ENCODE data around the gene TEDC2.
"Not testable (repeated sequence)": the region's sequence is repeated elsewhere in the genome, so short reads cannot be mapped to it uniquely, and the experiment has no call there.

The TEDC2 gene

DNA sequence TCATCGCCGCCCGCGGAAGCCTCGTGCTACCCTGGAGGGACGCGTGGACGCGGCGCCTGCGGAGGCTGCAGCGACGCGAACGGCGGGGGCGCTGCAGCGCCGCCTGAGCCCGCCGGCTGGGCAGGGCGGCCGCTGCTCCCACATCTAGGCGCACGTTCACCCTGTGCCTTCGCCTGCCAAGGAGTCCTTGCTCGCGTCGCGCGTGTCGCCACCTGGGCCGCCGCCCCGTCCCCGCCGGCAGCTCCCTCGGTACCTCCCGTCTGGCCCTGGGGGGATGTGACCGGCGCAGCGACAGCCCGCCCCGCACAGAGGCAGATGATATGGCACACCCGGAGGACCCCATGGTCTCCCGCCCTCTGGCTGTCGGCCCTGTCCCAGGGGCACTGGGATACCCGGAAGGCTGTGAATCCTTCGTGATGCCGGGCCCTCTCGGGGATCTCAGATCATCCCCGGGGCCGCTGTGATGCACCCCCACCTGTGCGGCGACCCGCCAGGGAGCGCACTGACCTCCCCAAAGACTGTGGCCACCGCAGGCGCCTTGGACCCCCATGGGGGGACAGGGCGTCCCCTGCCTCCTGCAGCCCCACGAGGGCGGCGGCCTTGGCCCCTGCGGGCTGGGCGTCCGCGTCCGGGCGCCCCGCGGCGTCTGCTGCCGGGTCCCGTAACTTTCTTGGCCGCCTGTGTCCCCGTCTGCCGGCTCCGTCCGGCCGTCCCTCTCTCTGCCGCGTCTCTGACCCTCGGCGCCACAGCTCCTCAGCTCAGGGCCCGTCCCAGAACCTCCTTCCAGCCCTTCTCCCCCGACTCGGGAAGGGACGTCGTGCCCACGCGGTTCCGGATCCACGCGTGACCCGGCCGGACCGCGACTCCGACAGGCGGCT, 14.3 kb downstream of the TEDC2 start:
- H3K4me3 ChIP-seq (ENCODE audit: low read depth in 1 of 2, low read length in 2 of 2), result peak overlapping the region; percentile 50 to 77
- no peaks in the 10 kb centered on the region for H3K9me3 ChIP-seq (ENCODE audit: control insufficient read depth in 1 of 2, low read length in 2 of 2)
- H3K4me1 ChIP-seq (ENCODE audit: control insufficient read depth in 1 of 2, insufficient read depth in 2 of 2, low read length in 2 of 2), result peaks cover 3 to 39% of the 10 kb centered on the region in 2 donors
- no peak overlapping the region for H3K27ac ChIP-seq (ENCODE audit: low read length)
- H3K36me3 ChIP-seq (ENCODE audit: control insufficient read depth in 1 of 2, insufficient read depth in 2 of 2, low read length in 2 of 2), result no peaks in the 10 kb centered on the region
- H3K27me3 ChIP-seq (ENCODE audit: low read depth, low read length), result peaks cover 24% of the 10 kb centered on the region

DNA sequence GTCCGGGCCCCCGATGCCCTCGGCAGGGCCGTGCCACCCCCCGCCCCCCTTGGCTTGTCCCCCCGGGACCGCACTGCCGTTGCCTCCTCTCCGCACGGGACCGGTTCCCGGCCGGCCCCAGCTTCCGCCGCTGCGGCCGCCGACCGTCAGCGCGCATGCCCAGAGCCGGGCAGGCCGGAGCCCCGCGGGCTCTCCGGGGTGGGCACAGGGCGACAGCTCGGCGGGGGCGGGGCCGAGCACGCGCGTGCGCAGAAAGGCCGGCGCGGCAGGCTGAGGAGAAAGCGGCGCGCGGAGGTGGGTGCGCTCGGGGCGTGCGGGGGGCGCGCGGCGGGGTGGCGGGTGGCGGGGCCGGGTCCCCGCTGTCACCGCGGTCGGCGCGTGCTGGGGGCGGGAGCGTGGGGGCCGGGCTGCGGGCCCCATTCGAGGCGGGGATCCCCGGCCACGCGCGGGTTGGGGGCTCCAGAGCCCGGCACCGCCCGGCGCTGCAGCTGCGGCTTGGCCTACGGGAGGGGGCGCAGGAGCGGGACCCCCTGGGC, 15.0 kb downstream of the TEDC2 start, which contains the start of gene TBC1D24:
TSS of gene TBC1D24 (plus strand) at position 251 of the 536 bp plus-strand sequence. CDS start 21,022 bp downstream, outside the sequence.
- no peaks in the 10 kb centered on the region for H3K36me3 ChIP-seq (ENCODE audit: control insufficient read depth in 1 of 2, insufficient read depth in 2 of 2, low read length in 2 of 2)
- peaks cover 17% of the 10 kb centered on the region for H3K27me3 ChIP-seq (ENCODE audit: low read depth, low read length)
- peaks cover 3 to 38% of the 10 kb centered on the region in 2 donors for H3K4me1 ChIP-seq (ENCODE audit: control insufficient read depth in 1 of 2, insufficient read depth in 2 of 2, low read length in 2 of 2)
- no peak within 1 kb of the TSS for H3K27ac ChIP-seq (ENCODE audit: low read length)
- H3K9me3 ChIP-seq (ENCODE audit: control insufficient read depth in 1 of 2, low read length in 2 of 2), result no peaks in the 10 kb centered on the region
- peak within 1 kb of the TSS; percentile 50 to 77 for H3K4me3 ChIP-seq (ENCODE audit: low read depth in 1 of 2, low read length in 2 of 2)

DNA sequence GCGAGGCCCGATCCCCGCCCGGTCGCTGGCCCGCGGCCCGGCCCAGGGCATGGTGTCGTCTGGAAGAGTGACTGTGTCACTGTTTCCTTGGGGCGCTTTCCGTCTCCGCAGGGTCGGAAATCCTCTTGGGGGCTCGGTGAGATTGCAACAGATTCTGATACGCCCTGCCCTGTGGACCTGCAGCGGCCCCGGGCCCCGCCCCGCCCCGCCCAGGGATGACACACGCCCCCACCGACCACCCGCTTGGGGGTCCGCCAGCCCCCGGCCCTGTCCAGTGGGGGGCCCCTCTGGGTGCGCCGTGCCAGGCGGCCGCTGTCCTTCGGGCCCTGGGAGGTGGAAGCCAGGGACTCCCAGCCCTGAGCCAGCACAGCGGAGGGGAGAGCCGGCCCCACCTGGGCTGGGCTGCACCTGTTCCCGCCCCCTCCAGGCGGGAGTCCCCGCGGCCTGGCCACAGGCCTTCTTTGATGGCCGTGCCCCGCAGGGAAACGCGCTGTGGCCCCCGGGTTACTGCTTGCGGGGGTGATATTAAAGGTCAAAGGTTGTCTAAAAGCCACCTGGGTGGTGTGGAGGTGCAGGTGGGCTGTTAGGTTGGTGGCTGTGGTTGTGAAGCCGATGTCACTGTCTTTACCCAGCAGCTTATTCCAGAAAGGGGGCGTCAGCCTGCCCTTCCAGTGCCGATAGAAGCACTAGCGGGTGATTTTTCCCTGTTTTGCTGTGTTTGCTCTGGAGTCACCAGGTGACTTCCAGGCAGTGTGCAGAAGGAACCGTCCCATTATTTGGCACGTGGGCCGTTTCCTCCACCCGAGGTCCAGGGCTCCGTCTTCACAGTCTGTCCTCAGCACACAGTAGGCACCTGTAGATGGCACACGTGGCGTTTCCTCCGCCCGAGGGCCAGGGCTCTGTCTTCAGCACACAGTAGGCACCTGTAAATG, 15.8 kb downstream of the TEDC2 start:
- Histone ChIP-seq H3K27me3 (ENCODE audit: low read depth, low read length) (peaks cover 16% of the 10 kb centered on the region), H3K36me3 (ENCODE audit: control insufficient read depth in 1 of 2, insufficient read depth in 2 of 2, low read length in 2 of 2) (no peaks in the 10 kb centered on the region), H3K27ac (ENCODE audit: low read length) (no peak overlapping the region), H3K9me3 (ENCODE audit: control insufficient read depth in 1 of 2, low read length in 2 of 2) (no peaks in the 10 kb centered on the region), H3K4me3 (ENCODE audit: low read depth in 1 of 2, low read length in 2 of 2) (peak overlapping the region; percentile 26 to 69), H3K4me1 (ENCODE audit: control insufficient read depth in 1 of 2, insufficient read depth in 2 of 2, low read length in 2 of 2) (peaks cover 3 to 36% of the 10 kb centered on the region in 2 donors)

DNA sequence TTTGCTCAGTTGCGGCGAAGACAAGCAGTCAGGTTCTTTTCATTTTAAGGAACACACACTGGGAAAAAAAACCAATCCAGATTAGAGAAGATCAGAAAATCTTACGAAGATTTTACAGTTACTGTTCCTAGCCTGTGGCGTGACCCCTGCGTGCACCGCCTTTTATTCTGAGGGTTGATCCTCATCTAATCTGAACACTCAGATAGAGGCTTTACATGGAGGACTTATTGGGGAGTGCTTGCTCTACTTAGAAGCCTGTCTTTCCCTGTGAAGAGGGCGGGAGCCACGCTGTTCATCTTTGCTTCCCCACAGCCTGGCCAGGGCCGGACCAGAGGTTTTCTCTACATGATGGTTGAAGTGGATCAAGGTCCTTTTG, 16.4 kb downstream of the TEDC2 start:
- Histone ChIP-seq H3K4me3 (ENCODE audit: low read depth in 1 of 2, low read length in 2 of 2) (no peak overlapping the region), H3K9me3 (ENCODE audit: control insufficient read depth in 1 of 2, low read length in 2 of 2) (no peaks in the 10 kb centered on the region), H3K27ac (ENCODE audit: low read length) (no peak overlapping the region), H3K4me1 (ENCODE audit: control insufficient read depth in 1 of 2, insufficient read depth in 2 of 2, low read length in 2 of 2) (peaks cover 3 to 30% of the 10 kb centered on the region in 2 donors), H3K36me3 (ENCODE audit: control insufficient read depth in 1 of 2, insufficient read depth in 2 of 2, low read length in 2 of 2) (no peaks in the 10 kb centered on the region), H3K27me3 (ENCODE audit: low read depth, low read length) (peaks cover 16% of the 10 kb centered on the region)

DNA sequence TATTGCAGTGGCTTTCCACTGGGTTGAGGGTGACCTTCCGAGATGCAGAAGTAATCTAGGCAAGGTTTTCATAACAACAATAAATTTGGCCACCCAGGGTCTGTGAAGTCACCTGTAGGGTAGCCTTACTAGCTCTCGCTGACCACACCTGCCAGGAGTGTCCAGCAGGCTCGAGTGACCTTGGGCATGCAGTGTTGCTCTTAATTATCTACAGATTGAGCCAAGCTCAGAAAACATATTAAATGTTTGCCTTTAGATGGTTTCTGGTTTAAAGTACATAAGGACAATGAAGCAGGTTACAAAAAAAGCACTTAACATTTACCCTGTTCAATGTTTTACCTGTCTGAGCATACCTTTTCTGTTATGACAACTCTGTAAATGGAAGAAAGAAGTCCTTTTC, 16.8 kb downstream of the TEDC2 start:
- H3K27ac ChIP-seq (ENCODE audit: low read length), result no peak overlapping the region
- no peak overlapping the region for H3K4me3 ChIP-seq (ENCODE audit: low read depth in 1 of 2, low read length in 2 of 2)
- peaks cover 3 to 26% of the 10 kb centered on the region in 2 donors for H3K4me1 ChIP-seq (ENCODE audit: control insufficient read depth in 1 of 2, insufficient read depth in 2 of 2, low read length in 2 of 2)
- no peaks in the 10 kb centered on the region for H3K9me3 ChIP-seq (ENCODE audit: control insufficient read depth in 1 of 2, low read length in 2 of 2)
- H3K36me3 ChIP-seq (ENCODE audit: control insufficient read depth in 1 of 2, insufficient read depth in 2 of 2, low read length in 2 of 2), result no peaks in the 10 kb centered on the region
- H3K27me3 ChIP-seq (ENCODE audit: low read depth, low read length), result peaks cover 16% of the 10 kb centered on the region

DNA sequence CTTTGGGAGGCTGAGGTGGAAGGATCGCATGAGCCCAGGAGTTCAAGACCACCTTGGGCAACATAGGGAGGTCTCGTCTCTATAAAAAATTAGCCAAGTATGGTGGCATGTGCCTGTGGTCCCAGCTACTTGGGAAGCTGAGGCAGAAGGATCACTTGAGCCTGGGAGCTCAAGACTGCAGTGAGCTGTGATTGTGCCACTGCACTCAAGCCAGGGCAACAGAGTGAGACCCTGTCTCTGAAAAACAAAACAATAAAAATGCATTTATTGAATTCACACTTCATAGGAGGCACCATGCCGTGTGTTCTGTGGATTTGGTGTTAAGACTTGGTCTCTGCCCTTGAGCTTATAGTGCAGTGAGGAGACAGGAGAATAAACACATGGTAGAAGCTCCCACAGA, 17.4 kb downstream of the TEDC2 start:
- H3K4me1 ChIP-seq (ENCODE audit: control insufficient read depth in 1 of 2, insufficient read depth in 2 of 2, low read length in 2 of 2), result peaks cover 6 to 26% of the 10 kb centered on the region in 2 donors
- H3K27ac ChIP-seq (ENCODE audit: low read length), result no peak overlapping the region
- H3K27me3 ChIP-seq (ENCODE audit: low read depth, low read length), result peaks cover 12% of the 10 kb centered on the region
- no peaks in the 10 kb centered on the region for H3K9me3 ChIP-seq (ENCODE audit: control insufficient read depth in 1 of 2, low read length in 2 of 2)
- H3K36me3 ChIP-seq (ENCODE audit: control insufficient read depth in 1 of 2, insufficient read depth in 2 of 2, low read length in 2 of 2), result no peaks in the 10 kb centered on the region
- no peak overlapping the region for H3K4me3 ChIP-seq (ENCODE audit: low read depth in 1 of 2, low read length in 2 of 2)

DNA sequence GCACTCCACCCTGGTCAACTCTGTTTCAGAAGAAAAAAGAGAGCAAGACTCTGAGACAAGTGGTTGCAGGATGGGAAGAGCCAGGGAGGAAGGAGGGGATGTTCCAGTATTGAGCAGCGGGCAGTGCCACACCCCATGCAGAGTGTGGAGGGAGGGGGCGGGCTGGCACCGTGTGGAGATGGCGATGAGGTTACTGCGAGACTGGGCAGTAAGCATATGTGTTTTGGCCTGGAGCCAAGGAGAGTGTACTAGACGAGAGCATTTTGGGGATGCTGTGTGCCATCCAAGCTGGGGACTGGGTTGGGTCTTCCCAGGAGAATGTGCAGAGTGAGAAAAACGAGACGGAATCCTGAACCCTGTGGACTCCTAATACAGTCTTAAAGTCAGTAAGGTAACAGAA, 18.4 kb downstream of the TEDC2 start:
- Histone ChIP-seq H3K9me3 (ENCODE audit: control insufficient read depth in 1 of 2, low read length in 2 of 2) (no peaks in the 10 kb centered on the region), H3K27ac (ENCODE audit: low read length) (no peak overlapping the region), H3K4me3 (ENCODE audit: low read depth in 1 of 2, low read length in 2 of 2) (no peak overlapping the region)

DNA sequence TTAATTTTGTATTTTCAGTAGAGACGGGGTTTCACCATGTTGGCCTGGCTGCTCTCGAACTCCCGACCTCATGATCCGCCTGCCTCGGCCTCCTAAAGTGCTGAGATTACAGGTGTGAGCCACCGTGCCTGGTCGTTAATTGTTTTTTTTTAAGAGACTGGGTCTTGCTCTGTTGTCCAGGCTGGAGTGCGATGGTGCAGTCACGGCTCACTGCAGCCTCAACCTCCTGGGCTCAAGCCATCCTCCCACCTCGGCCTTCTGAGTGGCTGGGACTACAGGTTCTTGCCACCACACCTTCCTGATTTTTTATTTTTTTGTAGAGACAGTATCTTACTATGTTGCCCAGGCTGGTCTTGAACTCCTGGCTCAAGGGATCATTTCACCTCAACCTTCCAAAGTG, 20.1 kb downstream of the TEDC2 start:
- H3K4me3 ChIP-seq (ENCODE audit: low read depth in 1 of 2, low read length in 2 of 2); H3K9me3 ChIP-seq (ENCODE audit: control insufficient read depth in 1 of 2, low read length in 2 of 2); H3K27ac ChIP-seq (ENCODE audit: low read length); H3K36me3 ChIP-seq (ENCODE audit: control insufficient read depth in 1 of 2, insufficient read depth in 2 of 2, low read length in 2 of 2); H3K27me3 ChIP-seq (ENCODE audit: low read depth, low read length): not testable (repeated sequence)
- peaks cover 10 to 24% of the 10 kb centered on the region in 2 donors for H3K4me1 ChIP-seq (ENCODE audit: control insufficient read depth in 1 of 2, insufficient read depth in 2 of 2, low read length in 2 of 2)

More for the DNA sequence above, 18.4 kb downstream of the TEDC2 start:
- no peaks in the 10 kb centered on the region for H3K36me3 ChIP-seq (ENCODE audit: control insufficient read depth in 1 of 2, insufficient read depth in 2 of 2, low read length in 2 of 2)
- peaks cover 8 to 32% of the 10 kb centered on the region in 2 donors for H3K4me1 ChIP-seq (ENCODE audit: control insufficient read depth in 1 of 2, insufficient read depth in 2 of 2, low read length in 2 of 2)
- peaks cover 2% of the 10 kb centered on the region for H3K27me3 ChIP-seq (ENCODE audit: low read depth, low read length)

DNA sequence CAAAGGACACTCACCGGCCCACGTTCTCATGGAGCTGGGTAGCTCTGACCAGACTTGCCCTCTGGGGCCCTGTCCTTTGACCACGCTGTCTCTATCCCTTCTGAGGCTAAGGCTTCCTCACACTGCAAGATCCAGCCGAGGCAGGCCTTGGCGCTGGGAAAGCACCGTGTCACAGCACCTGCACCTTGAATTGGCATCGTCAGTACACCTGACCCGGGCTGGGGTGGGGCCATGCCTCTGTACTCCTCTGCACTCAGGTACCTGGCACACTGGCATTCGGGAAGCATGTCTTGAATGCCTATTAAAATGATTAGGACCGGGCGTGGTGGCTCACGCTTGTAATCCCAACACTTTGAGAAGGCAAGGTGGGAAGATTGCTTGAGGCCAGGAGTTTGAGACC, 21.0 kb downstream of the TEDC2 start:
- Histone ChIP-seq H3K36me3 (ENCODE audit: control insufficient read depth in 1 of 2, insufficient read depth in 2 of 2, low read length in 2 of 2) (no peaks in the 10 kb centered on the region), H3K27me3 (ENCODE audit: low read depth, low read length) (no peaks in the 10 kb centered on the region), H3K4me1 (ENCODE audit: control insufficient read depth in 1 of 2, insufficient read depth in 2 of 2, low read length in 2 of 2) (peaks cover 8 to 18% of the 10 kb centered on the region in 2 donors), H3K4me3 (ENCODE audit: low read depth in 1 of 2, low read length in 2 of 2) (no peak overlapping the region), H3K27ac (ENCODE audit: low read length) (no peak overlapping the region), H3K9me3 (ENCODE audit: control insufficient read depth in 1 of 2, low read length in 2 of 2) (no peaks in the 10 kb centered on the region)

DNA sequence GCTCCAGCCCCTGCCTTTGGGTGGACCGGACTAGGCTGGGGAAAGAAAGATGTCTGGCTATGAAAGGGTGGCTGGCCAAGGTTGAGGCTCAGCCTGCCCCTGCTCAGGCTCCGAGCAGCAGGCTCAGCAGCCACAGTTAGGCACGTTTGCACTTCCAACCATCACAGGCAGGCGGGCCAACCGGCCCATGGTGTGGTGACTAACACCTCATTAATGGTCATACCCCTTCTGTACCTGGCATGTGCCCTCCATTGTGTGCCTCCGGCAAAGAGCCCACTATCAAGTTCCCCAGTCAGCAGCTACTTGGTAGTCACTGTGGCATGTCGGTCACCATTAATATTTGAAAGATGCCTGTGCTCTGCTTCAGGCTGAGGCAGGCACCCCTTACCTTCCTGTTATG, 21.8 kb downstream of the TEDC2 start:
- Histone ChIP-seq H3K4me1 (ENCODE audit: control insufficient read depth in 1 of 2, insufficient read depth in 2 of 2, low read length in 2 of 2) (peaks cover 6 to 15% of the 10 kb centered on the region in 2 donors), H3K36me3 (ENCODE audit: control insufficient read depth in 1 of 2, insufficient read depth in 2 of 2, low read length in 2 of 2) (no peaks in the 10 kb centered on the region), H3K27me3 (ENCODE audit: low read depth, low read length) (no peaks in the 10 kb centered on the region), H3K9me3 (ENCODE audit: control insufficient read depth in 1 of 2, low read length in 2 of 2) (no peaks in the 10 kb centered on the region), H3K27ac (ENCODE audit: low read length) (no peak overlapping the region), H3K4me3 (ENCODE audit: low read depth in 1 of 2, low read length in 2 of 2) (no peak overlapping the region)

DNA sequence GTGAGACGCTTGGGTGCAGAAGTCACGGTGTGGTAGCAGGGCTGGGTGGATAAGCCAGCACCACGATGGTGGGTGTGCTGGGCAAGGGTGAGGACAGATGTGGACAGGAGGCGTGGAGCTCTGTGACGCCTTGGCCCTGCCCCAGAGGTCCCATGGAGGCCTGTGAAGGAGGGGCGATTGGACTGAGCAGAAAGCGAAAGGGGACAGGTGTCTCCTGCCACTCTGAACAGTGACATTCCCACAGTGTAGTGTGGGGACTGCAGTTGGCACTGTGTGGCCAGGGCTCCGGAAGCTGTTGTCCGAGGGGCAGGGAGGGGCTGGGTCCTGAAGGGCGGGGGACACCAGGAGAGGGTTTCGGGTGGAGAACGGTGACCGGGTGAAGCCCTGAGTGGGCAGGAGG, 22.3 kb downstream of the TEDC2 start:
- no peaks in the 10 kb centered on the region for H3K27me3 ChIP-seq (ENCODE audit: low read depth, low read length)
- no peaks in the 10 kb centered on the region for H3K9me3 ChIP-seq (ENCODE audit: control insufficient read depth in 1 of 2, low read length in 2 of 2)
- no peaks in the 10 kb centered on the region for H3K36me3 ChIP-seq (ENCODE audit: control insufficient read depth in 1 of 2, insufficient read depth in 2 of 2, low read length in 2 of 2)
- no peak overlapping the region for H3K4me3 ChIP-seq (ENCODE audit: low read depth in 1 of 2, low read length in 2 of 2)
- H3K27ac ChIP-seq (ENCODE audit: low read length), result no peak overlapping the region
- peaks cover 6 to 15% of the 10 kb centered on the region in 2 donors for H3K4me1 ChIP-seq (ENCODE audit: control insufficient read depth in 1 of 2, insufficient read depth in 2 of 2, low read length in 2 of 2)

Measured in muscle layer of duodenum (tissue), 2 donors.